AG10803 (cell line): Measurements from ENCODE around the gene SPDYC.

Experiments used
- DNase-seq: peaks from one replicate; pipeline ENCODE4 v3.0.0; 2010; ENCODE audit warnings: low read depth
- H3K4me3 ChIP-seq: 2 replicates; pipeline ENCODE4 v1.5.1; 2011; ENCODE audit warnings: mild to moderate bottlenecking, low read length, control low read depth
- TF ChIP-seq, protein P1 (sequence below): conservative IDR thresholded peaks from 2 replicates; pipeline ENCODE4 v1.5.1; 2011; ENCODE audit warnings: mild to moderate bottlenecking, low read length, control low read depth, inconsistent platforms

The SPDYC gene

DNA sequence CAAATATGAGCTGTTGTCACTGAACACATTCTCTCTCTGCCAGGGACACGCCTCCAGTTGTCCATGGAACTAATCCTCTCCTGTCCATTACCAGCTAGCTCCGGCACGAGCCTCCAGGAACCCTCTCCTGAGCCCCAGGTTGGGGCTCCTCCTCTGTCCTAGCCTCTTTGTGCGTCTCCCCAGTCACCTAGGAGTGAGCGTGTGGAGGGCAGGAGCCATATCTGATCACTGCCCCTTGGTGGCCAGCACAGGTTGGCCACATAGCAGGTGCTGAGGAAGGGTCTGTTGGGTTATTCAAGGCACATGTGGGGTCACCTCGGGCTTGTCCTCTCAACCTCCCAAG is 38.2 kb upstream of the SPDYC start:
- no peak overlapping the region for H3K4me3 ChIP-seq
- TF ChIP-seq, protein P1, sequence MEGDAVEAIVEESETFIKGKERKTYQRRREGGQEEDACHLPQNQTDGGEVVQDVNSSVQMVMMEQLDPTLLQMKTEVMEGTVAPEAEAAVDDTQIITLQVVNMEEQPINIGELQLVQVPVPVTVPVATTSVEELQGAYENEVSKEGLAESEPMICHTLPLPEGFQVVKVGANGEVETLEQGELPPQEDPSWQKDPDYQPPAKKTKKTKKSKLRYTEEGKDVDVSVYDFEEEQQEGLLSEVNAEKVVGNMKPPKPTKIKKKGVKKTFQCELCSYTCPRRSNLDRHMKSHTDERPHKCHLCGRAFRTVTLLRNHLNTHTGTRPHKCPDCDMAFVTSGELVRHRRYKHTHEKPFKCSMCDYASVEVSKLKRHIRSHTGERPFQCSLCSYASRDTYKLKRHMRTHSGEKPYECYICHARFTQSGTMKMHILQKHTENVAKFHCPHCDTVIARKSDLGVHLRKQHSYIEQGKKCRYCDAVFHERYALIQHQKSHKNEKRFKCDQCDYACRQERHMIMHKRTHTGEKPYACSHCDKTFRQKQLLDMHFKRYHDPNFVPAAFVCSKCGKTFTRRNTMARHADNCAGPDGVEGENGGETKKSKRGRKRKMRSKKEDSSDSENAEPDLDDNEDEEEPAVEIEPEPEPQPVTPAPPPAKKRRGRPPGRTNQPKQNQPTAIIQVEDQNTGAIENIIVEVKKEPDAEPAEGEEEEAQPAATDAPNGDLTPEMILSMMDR = no peak
- no peak for DNase-seq

DNA sequence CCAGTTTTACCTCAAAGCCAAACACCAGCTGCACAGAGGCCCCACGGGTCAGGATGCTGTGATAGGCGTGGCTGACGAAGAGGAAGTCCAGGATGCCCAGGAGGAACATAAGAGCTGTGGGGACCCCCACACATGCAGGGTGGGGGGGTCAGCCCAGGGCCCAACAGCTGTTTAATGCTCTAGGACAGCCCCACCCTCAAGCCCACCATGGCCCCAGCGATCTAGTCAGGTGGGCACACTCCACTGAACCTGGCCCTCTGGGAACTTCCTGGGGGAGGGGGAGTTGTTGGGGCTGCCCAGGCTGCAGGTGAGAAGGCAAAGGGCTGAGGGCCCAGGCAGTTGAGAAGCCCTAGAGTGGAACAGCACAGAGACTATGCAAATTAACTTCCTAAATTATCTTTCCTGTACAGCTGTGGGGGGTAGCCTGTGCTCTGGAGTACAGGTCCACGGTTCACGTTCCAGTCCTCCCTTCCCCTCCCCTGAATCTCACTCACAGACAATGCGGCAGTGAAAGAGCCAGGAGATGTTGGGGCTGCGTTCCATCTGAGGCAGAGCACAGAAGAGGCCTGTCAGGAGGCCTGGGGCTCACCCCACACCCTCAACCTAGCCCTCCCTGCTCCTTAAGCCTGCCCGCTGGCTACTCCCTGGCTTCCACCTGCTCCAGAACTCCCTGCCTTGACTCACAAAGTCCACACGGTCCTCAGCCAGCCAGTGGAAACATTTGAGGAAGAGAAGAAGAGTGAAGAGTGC is 37.6 kb upstream of the SPDYC start:
- DNase-seq = no peak
- peak overlapping the region; percentile 94 for H3K4me3 ChIP-seq
- TF ChIP-seq, protein P1 = no peak

DNA sequence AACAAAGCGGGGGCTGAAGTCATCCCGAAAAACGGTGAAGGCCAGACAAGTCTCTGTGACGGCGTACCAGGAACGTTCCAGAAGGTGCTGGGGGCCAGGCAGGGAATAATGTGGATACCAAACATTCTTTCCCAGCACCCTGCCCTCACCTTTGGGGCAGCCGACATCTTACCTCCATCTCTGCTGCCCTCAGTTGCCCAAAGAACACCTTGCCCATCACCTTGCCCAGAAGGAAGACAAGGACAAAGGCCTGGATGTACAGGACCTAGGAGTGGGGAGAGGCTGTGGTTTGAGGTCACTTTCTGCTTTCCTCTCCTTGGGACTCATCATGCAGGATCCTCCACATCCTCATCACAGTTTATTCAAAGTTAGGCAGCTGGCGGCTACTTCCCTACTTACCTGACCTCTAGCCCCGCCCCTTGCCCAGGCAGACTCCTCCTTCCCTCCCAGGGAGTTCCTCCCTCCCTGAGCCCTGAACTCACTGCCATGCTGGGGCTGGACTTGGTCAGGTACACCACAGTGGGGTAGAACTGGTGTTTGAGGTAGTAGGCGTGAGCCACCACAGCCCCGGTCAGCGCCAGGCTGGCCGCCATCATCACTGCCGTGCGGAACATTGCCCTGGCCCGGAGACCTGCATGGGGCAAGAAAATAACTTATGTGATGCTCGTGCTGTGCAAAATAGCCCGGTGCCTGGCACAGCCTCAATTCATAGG is 36.9 kb upstream of the SPDYC start:
- peak overlapping the region; percentile 94 for H3K4me3 ChIP-seq
- DNase-seq = no peak

DNA sequence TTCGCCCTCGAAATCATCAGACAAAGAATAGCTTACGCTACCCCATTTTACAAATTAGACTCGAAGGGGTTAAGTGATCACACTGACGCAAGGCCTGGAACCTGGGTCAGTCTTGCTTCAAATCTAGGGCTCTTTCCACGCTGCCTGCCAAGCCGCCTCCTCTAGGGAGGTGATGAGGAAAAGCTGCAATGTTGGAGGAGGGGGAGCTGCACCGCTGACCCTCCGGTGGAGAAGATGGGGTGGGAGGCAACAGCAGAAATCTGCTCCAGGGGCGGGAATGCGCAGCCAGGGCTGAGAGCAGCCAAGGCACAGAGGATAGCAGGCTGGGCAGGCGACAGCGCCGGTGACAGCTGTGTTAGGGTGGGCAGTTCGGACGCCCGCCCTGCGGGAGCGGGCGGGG is 36.3 kb upstream of the SPDYC start:
- H3K4me3 ChIP-seq = peak overlapping the region; percentile 94
- TF ChIP-seq, protein P1 = no peak
- no peak for DNase-seq

More for the DNA sequence above, 36.9 kb upstream of the SPDYC start:
- TF ChIP-seq, protein P1 = no peak

DNA sequence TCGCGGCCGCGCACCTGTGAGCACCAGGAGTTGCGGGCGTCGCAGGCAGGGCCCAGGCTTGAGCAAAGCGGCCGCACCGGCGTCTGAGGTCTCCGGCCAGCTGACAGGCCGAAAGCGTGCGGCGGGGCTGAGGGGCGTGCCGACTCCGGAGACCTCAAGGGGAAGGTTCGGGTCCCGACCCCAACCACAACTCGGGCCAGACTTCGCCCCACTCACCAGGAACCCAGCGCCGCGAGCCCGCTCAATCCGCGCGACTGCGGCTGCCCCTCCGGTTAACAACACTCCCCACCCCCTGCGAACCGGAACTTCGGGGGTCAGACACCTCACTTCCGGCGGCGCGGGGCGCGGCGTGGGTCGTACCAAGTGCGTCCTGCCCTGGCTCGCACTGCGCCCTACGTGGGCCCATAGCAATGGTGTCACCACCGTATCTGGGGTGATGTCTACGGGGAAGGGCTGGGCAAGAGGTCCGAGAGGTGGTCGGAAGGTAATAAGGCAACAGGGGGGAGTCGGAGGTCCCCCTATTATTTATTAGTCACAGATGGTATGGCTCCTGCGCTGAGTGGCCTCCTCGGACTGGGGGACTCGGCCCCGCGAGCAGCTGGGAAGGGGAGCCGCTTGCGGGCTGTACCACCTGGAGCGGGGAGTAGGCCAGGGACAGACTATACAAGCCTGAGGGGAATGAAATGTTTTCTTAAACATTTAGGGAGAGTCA is 35.6 kb upstream of the SPDYC start, which contains the start of gene SYVN1:
Gene SYVN1, minus strand, starts transcription at position 280 of the 712 bp plus-strand sequence. CDS start 918 bp downstream, outside the sequence.
- TF ChIP-seq, protein P1 = no peak
- peak; percentile 86 for DNase-seq
- peak within 1 kb of the TSS; percentile 94 for H3K4me3 ChIP-seq

DNA sequence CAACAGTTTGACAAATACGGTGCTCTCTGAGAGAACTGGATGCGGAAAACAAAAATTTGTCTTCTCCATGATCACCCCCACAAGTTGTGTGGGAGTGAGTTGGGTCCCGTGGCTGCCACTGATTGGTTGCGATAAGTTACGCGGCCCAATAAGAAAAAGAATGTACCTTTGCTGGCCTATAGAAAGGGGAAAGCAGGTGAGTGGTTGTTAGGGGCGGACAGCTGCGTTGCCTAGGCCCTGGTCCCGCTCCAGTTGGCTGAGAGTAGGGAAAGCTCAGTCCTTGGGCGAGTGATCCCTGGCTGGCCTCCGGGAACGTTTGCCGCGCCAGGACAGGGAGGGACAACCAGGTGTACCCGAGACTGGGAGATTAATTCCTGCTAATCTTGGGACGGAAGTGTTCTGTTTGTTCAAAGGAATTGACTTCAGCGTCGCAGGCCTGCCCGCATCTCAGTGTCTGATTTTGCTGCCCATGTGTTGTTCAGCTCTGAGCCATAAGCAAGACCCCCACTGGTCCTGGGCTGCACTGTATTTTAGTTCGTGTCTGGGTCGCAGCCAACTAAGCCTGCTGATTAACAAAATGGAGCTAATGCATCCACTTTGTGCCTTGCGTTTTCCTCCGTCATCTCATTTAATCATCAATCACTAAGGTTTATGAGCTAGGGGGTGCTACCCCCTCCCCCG is 34.9 kb upstream of the SPDYC start:
- H3K4me3 ChIP-seq = peak overlapping the region; percentile 94
- peak; percentile 96 for DNase-seq
- TF ChIP-seq, protein P1 = no peak
